Measurements from ENCODE around the gene CSK.

DNA sequence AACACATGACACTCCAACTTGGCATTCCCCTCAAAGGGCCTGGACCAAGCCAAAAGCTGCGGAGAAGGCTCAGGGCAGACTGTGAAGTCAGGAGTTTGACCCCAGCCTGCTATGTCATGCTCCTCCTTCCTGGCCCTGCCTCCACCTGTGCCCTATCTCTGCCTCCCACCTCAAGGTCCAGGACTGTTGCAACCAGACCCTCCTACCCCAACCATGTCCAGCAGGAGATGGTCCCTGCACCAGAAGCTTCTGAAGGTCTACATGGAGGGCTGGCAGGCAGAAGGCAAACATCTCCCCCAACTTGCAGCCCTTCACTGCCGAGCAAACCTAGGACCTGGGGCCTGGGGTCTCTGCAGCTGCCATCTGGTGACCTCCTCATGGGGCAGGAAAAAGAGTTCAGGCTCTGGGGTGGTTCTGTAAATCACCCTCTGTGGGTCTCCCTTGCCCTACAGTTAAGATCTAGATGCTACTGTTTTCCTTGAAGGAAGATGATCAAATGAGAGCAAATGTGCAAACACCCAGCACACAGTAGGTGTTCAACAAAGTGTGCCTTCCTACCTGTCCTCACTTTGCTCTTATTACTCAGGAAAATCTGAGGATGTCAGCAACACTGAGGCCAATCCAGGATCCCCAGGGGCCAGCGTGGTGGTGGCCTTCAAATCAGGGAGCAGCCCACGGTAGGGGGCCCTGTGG is 11.5 kb upstream of the CSK start:
- TF ChIP-seq, protein P1, sequence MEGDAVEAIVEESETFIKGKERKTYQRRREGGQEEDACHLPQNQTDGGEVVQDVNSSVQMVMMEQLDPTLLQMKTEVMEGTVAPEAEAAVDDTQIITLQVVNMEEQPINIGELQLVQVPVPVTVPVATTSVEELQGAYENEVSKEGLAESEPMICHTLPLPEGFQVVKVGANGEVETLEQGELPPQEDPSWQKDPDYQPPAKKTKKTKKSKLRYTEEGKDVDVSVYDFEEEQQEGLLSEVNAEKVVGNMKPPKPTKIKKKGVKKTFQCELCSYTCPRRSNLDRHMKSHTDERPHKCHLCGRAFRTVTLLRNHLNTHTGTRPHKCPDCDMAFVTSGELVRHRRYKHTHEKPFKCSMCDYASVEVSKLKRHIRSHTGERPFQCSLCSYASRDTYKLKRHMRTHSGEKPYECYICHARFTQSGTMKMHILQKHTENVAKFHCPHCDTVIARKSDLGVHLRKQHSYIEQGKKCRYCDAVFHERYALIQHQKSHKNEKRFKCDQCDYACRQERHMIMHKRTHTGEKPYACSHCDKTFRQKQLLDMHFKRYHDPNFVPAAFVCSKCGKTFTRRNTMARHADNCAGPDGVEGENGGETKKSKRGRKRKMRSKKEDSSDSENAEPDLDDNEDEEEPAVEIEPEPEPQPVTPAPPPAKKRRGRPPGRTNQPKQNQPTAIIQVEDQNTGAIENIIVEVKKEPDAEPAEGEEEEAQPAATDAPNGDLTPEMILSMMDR (conservative IDR thresholded peaks at IDR 0.05; ENCODE audit: low read depth, low read length) = no peak
- no peak for TF ChIP-seq EZH2 (IDR thresholded peaks at IDR 0.05; ENCODE audit: borderline replicate concordance, low read depth, low read length, poor library complexity, severe bottlenecking)
